Right atrium auricular region (tissue), 2 donors: Measurements from ENCODE around the gene NOTCH4. TPM values are rescaled to one million over a fixed set of nuclear protein-coding genes. Genes with fewer than 3 reads are reported as not detected.

Experiments
- DNase-seq: peaks from one replicate; pipeline ENCODE4 v3.0.0-alpha.2; 2019; ENCODE audit warnings: low spot score
- H3K27ac ChIP-seq, 2 donors: fragments of 200-600 bp; sonication (generic); 1 replicate in 1 of 2; 2 replicates in 1 of 2; pipeline ENCODE4 v1.5.1; 2016 to 2019
- H3K27me3 ChIP-seq, 2 donors: fragments of 200-600 bp; sonication (generic); one replicate each; pipeline versions ENCODE4 v1.5.1 to v1.6.0; 2017 to 2019
- H3K36me3 ChIP-seq: fragments of 200-600 bp; sonication (generic); one replicate; pipeline ENCODE4 v1.5.1; 2016
- H3K4me1 ChIP-seq, 2 donors: fragments of 200-600 bp; sonication (generic); one replicate each; pipeline versions ENCODE4 v1.5.1 to v1.6.0; 2017 to 2019
- H3K4me3 ChIP-seq, 2 donors: fragments of 200-600 bp; sonication (generic); 1 replicate in 1 of 2; 2 replicates in 1 of 2; pipeline ENCODE4 v1.5.1; 2017 to 2019; ENCODE audit warnings: mild to moderate bottlenecking in 1 of 2, moderate library complexity in 1 of 2
- H3K9me3 ChIP-seq, 2 donors: fragments of 200-600 bp; sonication (generic); one replicate each; pipeline ENCODE4 v1.5.1; 2019
- total RNA-seq, 2 donors: library from RNA; depleted of rRNA; stranded (reverse); fragments of >200 nt; gene quantifications; one replicate each; pipeline ENCODE4 v1.1.0, GENCODE V29; 2016
- TF ChIP-seq, protein P1 (sequence below), 2 donors: fragments of 200-600 bp; sonication (generic); IDR thresholded peaks; one replicate each; pipeline ENCODE4 v1.5.1; 2019; ENCODE audit warnings: antibody characterized with exemption in 2 of 2

NOTCH4 gene
- total RNA-seq, 2 donors from 2014 or later, result 16.2 to 22.5 TPM

GRCh38 chr6:32168807-32169591 is 54.9 kb downstream of the NOTCH4 start:
- Histone ChIP-seq H3K27me3 (no peaks in the 10 kb centered on the region), H3K4me1 (no peaks in the 10 kb centered on the region), H3K36me3 (peaks cover 53% of the 10 kb centered on the region), H3K4me3 (no peak overlapping the region), H3K27ac (no peak overlapping the region), H3K9me3 (no peaks in the 10 kb centered on the region)
- TF ChIP-seq, protein P1, sequence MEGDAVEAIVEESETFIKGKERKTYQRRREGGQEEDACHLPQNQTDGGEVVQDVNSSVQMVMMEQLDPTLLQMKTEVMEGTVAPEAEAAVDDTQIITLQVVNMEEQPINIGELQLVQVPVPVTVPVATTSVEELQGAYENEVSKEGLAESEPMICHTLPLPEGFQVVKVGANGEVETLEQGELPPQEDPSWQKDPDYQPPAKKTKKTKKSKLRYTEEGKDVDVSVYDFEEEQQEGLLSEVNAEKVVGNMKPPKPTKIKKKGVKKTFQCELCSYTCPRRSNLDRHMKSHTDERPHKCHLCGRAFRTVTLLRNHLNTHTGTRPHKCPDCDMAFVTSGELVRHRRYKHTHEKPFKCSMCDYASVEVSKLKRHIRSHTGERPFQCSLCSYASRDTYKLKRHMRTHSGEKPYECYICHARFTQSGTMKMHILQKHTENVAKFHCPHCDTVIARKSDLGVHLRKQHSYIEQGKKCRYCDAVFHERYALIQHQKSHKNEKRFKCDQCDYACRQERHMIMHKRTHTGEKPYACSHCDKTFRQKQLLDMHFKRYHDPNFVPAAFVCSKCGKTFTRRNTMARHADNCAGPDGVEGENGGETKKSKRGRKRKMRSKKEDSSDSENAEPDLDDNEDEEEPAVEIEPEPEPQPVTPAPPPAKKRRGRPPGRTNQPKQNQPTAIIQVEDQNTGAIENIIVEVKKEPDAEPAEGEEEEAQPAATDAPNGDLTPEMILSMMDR (IDR thresholded peaks at IDR 0.05), result no peak
- no peak for DNase-seq

DNA sequence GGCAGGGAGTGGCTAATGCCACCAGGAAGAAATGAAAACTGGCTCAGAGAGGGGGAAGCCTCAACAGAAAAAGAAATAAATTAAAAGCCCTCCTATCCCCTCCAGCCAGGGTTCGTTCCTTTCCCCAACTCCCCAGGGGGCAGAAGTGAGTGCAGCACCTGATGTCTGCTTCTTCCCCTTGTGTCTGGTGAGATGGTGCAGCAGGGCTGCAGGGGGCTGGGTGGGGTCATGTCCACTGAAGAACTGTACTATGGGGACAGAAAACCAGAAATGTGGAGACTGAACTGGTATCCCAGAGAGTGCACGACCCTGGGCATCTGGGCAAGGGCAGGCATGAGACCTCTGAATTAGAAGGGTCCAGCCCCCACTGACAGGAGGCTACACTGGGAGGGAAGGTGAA is 55.5 kb downstream of the NOTCH4 start:
- H3K9me3 ChIP-seq, result no peaks in the 10 kb centered on the region
- DNase-seq, result no peak
- TF ChIP-seq, protein P1 (IDR thresholded peaks at IDR 0.05), result no peak
- H3K27me3 ChIP-seq, result no peaks in the 10 kb centered on the region
- H3K4me1 ChIP-seq, result no peaks in the 10 kb centered on the region
- no peak overlapping the region for H3K27ac ChIP-seq
- no peak overlapping the region for H3K4me3 ChIP-seq
- H3K36me3 ChIP-seq, result peaks cover 58% of the 10 kb centered on the region

GRCh38 chr6:32167761-32168262 is 56.1 kb downstream of the NOTCH4 start:
- H3K9me3 ChIP-seq, result no peaks in the 10 kb centered on the region
- H3K4me1 ChIP-seq, result no peaks in the 10 kb centered on the region
- H3K27ac ChIP-seq, result no peak overlapping the region
- H3K27me3 ChIP-seq, result no peaks in the 10 kb centered on the region
- no peak overlapping the region for H3K4me3 ChIP-seq
- no peak for DNase-seq
- TF ChIP-seq, protein P1 (IDR thresholded peaks at IDR 0.05), result no peak
- H3K36me3 ChIP-seq, result peaks cover 63% of the 10 kb centered on the region

DNA sequence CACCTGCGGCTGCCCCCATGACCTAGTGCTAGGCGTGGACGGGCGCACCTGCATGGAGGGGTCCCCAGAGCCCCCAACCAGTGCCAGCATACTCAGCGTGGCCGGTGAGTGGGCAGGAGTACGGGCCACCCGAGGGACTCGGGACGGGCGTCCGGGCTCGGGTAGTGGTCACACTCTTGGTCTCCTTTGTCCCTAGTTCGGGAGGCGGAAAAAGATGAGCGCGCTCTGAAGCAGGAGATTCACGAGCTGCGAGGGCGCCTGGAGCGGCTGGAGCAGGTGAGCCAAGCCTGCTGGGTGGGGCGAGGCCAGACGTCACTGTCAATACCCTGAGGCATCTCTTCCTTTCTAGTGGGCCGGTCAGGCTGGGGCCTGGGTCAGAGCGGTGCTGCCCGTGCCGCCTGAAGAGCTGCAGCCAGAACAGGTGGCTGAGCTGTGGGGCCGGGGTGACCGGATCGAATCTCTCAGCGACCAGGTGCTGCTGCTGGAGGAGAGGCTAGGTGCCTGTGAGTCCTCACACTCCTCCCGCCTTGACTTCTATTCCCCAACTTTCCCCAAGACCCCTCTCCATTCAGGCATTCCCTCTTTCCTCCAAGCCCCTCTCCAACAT is 56.6 kb downstream of the NOTCH4 start:
- no peak for DNase-seq
- Histone ChIP-seq H3K9me3 (no peaks in the 10 kb centered on the region), H3K4me3 (no peak overlapping the region), H3K4me1 (no peaks in the 10 kb centered on the region), H3K27ac (no peak overlapping the region), H3K36me3 (peaks cover 66% of the 10 kb centered on the region), H3K27me3 (no peaks in the 10 kb centered on the region)
- TF ChIP-seq, protein P1 (IDR thresholded peaks at IDR 0.05), result no peak

DNA sequence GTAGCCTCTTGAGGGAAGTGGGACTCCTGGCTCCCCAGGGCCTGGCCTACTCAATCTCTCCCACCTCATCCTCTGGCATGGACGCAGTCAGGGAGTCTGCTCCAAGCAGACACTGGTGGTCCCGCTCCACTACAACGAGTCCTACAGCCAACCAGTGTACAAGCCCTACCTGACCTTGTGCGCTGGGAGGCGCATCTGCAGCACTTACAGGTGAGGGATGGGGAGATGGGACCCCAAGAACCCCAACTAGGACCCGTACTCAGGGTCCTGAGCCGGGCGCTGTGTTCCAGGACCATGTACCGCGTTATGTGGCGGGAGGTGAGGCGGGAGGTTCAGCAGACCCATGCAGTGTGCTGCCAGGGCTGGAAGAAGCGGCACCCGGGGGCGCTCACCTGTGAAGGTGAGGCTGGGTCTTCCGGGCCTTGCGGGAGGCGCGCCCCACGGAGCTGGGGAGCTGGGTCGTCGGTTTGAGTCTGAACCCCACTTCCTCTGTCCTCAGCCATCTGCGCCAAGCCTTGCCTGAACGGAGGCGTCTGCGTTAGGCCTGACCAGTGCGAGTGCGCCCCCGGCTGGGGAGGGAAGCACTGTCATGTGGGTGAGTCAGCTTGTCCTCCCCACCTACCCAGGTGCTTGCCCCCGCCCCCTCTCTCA is 57.3 kb downstream of the NOTCH4 start:
- Histone ChIP-seq H3K9me3 (no peaks in the 10 kb centered on the region), H3K4me1 (no peaks in the 10 kb centered on the region), H3K27ac (no peak overlapping the region), H3K36me3 (peaks cover 69% of the 10 kb centered on the region), H3K27me3 (no peaks in the 10 kb centered on the region), H3K4me3 (no peak overlapping the region)
- DNase-seq, result no peak
- TF ChIP-seq, protein P1 (IDR thresholded peaks at IDR 0.05), result no peak
